Measurements from ENCODE around the gene TRPM3. TPM values are rescaled to one million over a fixed set of nuclear protein-coding genes. Genes with fewer than 3 reads are reported as not detected.

TRPM3 gene
- total RNA-seq, 1 experiment from 2014 or later = not detected

GRCh38 chr9:70601000-70601951, 520.1 kb downstream of the TRPM3 start:
- no TSS peak for BruUV-seq (replicated peaks)
- no peak for TF ChIP-seq CTCF (IDR thresholded peaks at IDR 0.05; ENCODE audit: insufficient read depth in 1 of 2, low read depth in 1 of 2, low read length in 1 of 2, severe bottlenecking in 1 of 2, unreplicated experiment in 1 of 2)
- H3K4me1 ChIP-seq = no peaks in the 10 kb centered on the region
- H3K36me3 ChIP-seq (ENCODE audit: control insufficient read depth, insufficient read depth, low read length) = no peaks in the 10 kb centered on the region
- Mint-ChIP-seq H3K27ac (ENCODE audit: unreplicated experiment) (no peak overlapping the region), H3K4me1 (ENCODE audit: low read depth, unreplicated experiment) (no peaks in the 10 kb centered on the region), H3K4me3 (ENCODE audit: unreplicated experiment) (no peak overlapping the region), H3K36me3 (ENCODE audit: insufficient read depth, unreplicated experiment) (no peaks in the 10 kb centered on the region), H3K9me3 (ENCODE audit: unreplicated experiment) (no peaks in the 10 kb centered on the region), H3K27me3 (ENCODE audit: insufficient read depth, unreplicated experiment) (peaks cover 3% of the 10 kb centered on the region)
- no peaks in the 10 kb centered on the region for H3K9me3 ChIP-seq
- ChIA-PET CTCF (no interaction called here), POLR2A (no interaction called here)
- H3K27me3 ChIP-seq (replicated peaks; ENCODE audit: control insufficient read depth, insufficient read depth, low read length) = no peaks in the 10 kb centered on the region
- no peak overlapping the region for H3K4me3 ChIP-seq (ENCODE audit: low read depth, low read length)
- DNase-seq = no peak
- intact Hi-C loops (cut with micrococcal nuclease; ENCODE audit: unreplicated experiment) = loop anchor here (5.0 kb wide), 2 partner anchors 119 to 629 kb away; no protein-coding TSS in a partner anchor

GRCh38 chr9:70600506-70600905, 520.9 kb downstream of the TRPM3 start:
- H3K36me3 Mint-ChIP-seq (ENCODE audit: insufficient read depth, unreplicated experiment) = no peaks in the 10 kb centered on the region
- ChIA-PET POLR2A (no interaction called here), CTCF (no interaction called here)
- H3K4me3 Mint-ChIP-seq (ENCODE audit: unreplicated experiment) = no peak overlapping the region
- H3K36me3 ChIP-seq (ENCODE audit: control insufficient read depth, insufficient read depth, low read length) = no peaks in the 10 kb centered on the region
- BruUV-seq (replicated peaks) = no TSS peak
- H3K27ac Mint-ChIP-seq (ENCODE audit: unreplicated experiment) = no peak overlapping the region
- H3K27me3 Mint-ChIP-seq (ENCODE audit: insufficient read depth, unreplicated experiment) = peaks cover 3% of the 10 kb centered on the region
- no peaks in the 10 kb centered on the region for H3K9me3 ChIP-seq
- no peak for DNase-seq
- H3K4me1 ChIP-seq = no peaks in the 10 kb centered on the region
- H3K4me3 ChIP-seq (ENCODE audit: low read depth, low read length) = no peak overlapping the region
- H3K9me3 Mint-ChIP-seq (ENCODE audit: unreplicated experiment) = no peaks in the 10 kb centered on the region
- no peaks in the 10 kb centered on the region for H3K27me3 ChIP-seq (replicated peaks; ENCODE audit: control insufficient read depth, insufficient read depth, low read length)
- TF ChIP-seq CTCF (IDR thresholded peaks at IDR 0.05; ENCODE audit: insufficient read depth in 1 of 2, low read depth in 1 of 2, low read length in 1 of 2, severe bottlenecking in 1 of 2, unreplicated experiment in 1 of 2) = no peak
- no peaks in the 10 kb centered on the region for H3K4me1 Mint-ChIP-seq (ENCODE audit: low read depth, unreplicated experiment)
- intact Hi-C loops (cut with micrococcal nuclease; ENCODE audit: unreplicated experiment) = loop anchor here (5.0 kb wide), 2 partner anchors 118 to 628 kb away; no protein-coding TSS in a partner anchor

- intact Hi-C loops (cut with micrococcal nuclease; ENCODE audit: unreplicated experiment) = no loop called here
- Mint-ChIP-seq H3K27ac (ENCODE audit: unreplicated experiment) (no peak overlapping the region), H3K27me3 (ENCODE audit: insufficient read depth, unreplicated experiment) (peaks cover 3% of the 10 kb centered on the region), H3K4me1 (ENCODE audit: low read depth, unreplicated experiment) (no peaks in the 10 kb centered on the region), H3K4me3 (ENCODE audit: unreplicated experiment) (no peak overlapping the region), H3K9me3 (ENCODE audit: unreplicated experiment) (no peaks in the 10 kb centered on the region), H3K36me3 (ENCODE audit: insufficient read depth, unreplicated experiment) (no peaks in the 10 kb centered on the region)
- Histone ChIP-seq H3K9me3 (no peaks in the 10 kb centered on the region), H3K4me1 (no peaks in the 10 kb centered on the region), H3K36me3 (ENCODE audit: control insufficient read depth, insufficient read depth, low read length) (no peaks in the 10 kb centered on the region), H3K4me3 (ENCODE audit: low read depth, low read length) (no peak overlapping the region), H3K27me3 (replicated peaks; ENCODE audit: control insufficient read depth, insufficient read depth, low read length) (no peaks in the 10 kb centered on the region)
- ChIA-PET CTCF (no interaction called here), POLR2A (no interaction called here)
- TF ChIP-seq CTCF (IDR thresholded peaks at IDR 0.05; ENCODE audit: insufficient read depth in 1 of 2, low read depth in 1 of 2, low read length in 1 of 2, severe bottlenecking in 1 of 2, unreplicated experiment in 1 of 2) = no peak
- BruUV-seq (replicated peaks) = no TSS peak
- DNase-seq = no peak
Measured at GRCh38 chr9:70597886-70598285, 523.5 kb downstream of the TRPM3 start.
